ENCODE data around the gene SYNE3.
"Not testable (repeated sequence)": the region's sequence is repeated elsewhere in the genome, so short reads cannot be mapped to it uniquely, and the experiment has no call there.

Gene SYNE3

DNA sequence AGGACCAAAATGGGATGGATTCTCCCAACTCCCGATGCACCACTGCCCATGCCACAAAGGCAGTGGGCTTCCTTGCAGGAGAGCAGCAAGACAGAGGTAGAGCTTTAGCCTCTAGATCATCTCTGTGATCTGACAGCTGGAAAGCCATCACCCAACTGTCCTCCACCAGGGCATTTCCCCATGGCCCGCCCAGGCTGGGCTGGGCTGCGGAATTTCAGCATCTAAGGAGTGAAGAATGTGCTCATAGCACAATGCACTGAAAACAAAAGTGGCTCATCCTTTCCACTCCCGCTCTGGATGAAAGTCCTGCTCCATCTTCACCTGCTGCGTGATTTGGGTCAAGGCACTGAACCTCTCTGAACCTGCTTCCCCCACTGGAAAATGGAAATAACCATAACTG lies 5.6 kb downstream of the SYNE3 start:
- no peak for DNase-seq (ENCODE audit: extremely low read depth, low read depth)
- TF ChIP-seq, protein P1, sequence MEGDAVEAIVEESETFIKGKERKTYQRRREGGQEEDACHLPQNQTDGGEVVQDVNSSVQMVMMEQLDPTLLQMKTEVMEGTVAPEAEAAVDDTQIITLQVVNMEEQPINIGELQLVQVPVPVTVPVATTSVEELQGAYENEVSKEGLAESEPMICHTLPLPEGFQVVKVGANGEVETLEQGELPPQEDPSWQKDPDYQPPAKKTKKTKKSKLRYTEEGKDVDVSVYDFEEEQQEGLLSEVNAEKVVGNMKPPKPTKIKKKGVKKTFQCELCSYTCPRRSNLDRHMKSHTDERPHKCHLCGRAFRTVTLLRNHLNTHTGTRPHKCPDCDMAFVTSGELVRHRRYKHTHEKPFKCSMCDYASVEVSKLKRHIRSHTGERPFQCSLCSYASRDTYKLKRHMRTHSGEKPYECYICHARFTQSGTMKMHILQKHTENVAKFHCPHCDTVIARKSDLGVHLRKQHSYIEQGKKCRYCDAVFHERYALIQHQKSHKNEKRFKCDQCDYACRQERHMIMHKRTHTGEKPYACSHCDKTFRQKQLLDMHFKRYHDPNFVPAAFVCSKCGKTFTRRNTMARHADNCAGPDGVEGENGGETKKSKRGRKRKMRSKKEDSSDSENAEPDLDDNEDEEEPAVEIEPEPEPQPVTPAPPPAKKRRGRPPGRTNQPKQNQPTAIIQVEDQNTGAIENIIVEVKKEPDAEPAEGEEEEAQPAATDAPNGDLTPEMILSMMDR (IDR thresholded peaks at IDR 0.05; ENCODE audit: low read depth, low read length) = no peak

- DNase-seq (ENCODE audit: extremely low read depth, low read depth) = not testable (repeated sequence)
Measured at GRCh38 chr14:95510344-95510743, 6.1 kb downstream of the SYNE3 start.

GRCh38 chr14:95509495-95509894 lies 7.0 kb downstream of the SYNE3 start:
- TF ChIP-seq, protein P1 (IDR thresholded peaks at IDR 0.05; ENCODE audit: low read depth, low read length) = no peak
- no peak for DNase-seq (ENCODE audit: extremely low read depth, low read depth)

DNA sequence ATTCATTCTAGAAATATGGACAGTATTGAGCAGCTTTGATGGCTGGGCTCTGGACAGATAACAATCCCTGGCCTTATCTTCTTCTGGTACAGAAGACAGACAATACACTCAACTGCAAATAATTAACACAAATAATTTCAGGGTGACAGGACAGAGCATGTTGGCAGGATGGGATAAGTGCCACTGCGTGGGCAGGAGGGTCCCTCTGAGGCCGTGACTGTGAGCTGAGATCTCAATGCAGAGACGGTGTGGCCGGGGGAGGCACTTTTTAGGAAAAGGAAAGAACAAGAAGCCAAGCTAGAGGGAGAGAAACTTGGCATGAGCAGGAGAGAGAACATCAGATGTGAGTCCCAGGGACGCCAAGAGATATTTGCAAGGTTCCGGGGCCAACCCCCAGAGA lies 8.1 kb downstream of the SYNE3 start:
- no peak for DNase-seq (ENCODE audit: extremely low read depth, low read depth)
- TF ChIP-seq, protein P1 (IDR thresholded peaks at IDR 0.05; ENCODE audit: low read depth, low read length) = no peak

GRCh38 chr14:95507701-95508103 lies 8.7 kb downstream of the SYNE3 start:
- TF ChIP-seq, protein P1 (IDR thresholded peaks at IDR 0.05; ENCODE audit: low read depth, low read length) = no peak
- no peak for DNase-seq (ENCODE audit: extremely low read depth, low read depth)

- TF ChIP-seq, protein P1 (IDR thresholded peaks at IDR 0.05; ENCODE audit: low read depth, low read length) = no peak
- DNase-seq (ENCODE audit: extremely low read depth, low read depth) = peak; percentile 82
Measured at GRCh38 chr14:95507174-95507573, 9.3 kb downstream of the SYNE3 start.

GRCh38 chr14:95505030-95505589 lies 11.3 kb downstream of the SYNE3 start:
- TF ChIP-seq, protein P1 (IDR thresholded peaks at IDR 0.05; ENCODE audit: low read depth, low read length) = no peak
- DNase-seq (ENCODE audit: extremely low read depth, low read depth) = no peak
